Ovary (tissue), 9 donors: ENCODE results near the gene MAL. TPM values are rescaled to one million over a fixed set of nuclear protein-coding genes. Genes with fewer than 3 reads are reported as not detected.

Source experiments
- DNase-seq, 5 donors: peaks; one replicate each; pipeline ENCODE4 v3.0.0-alpha.2; 2019 to 2020
- H3K27ac ChIP-seq, 2 donors: fragments of 200-600 bp; one replicate each; pipeline versions ENCODE4 v1.5.1 to v1.8.0; 2019 to 2022
- H3K27me3 ChIP-seq: fragments of 200-600 bp; one replicate; pipeline ENCODE4 v1.8.0; 2022
- H3K36me3 ChIP-seq: fragments of 200-600 bp; sonication (generic); one replicate; pipeline ENCODE4 v1.5.1; 2019
- H3K4me1 ChIP-seq: one replicate; pipeline ENCODE4 v1.8.1; 2013; ENCODE audit warnings: mild to moderate bottlenecking, moderate library complexity; ENCODE audit not compliant: insufficient read depth
- H3K4me3 ChIP-seq: fragments of 200-600 bp; sonication (generic); one replicate; pipeline ENCODE4 v1.5.1; 2017
- H3K9me3 ChIP-seq, 2 donors: fragments of 200-600 bp in 1 of 2; sonication (generic) in 1 of 2; one replicate each; pipeline versions ENCODE4 v1.5.1 to v1.8.1; 2013 to 2019; ENCODE audit warnings: mild to moderate bottlenecking in 1 of 2, moderate library complexity in 1 of 2
- EP300 ChIP-seq: sonication (generic); formaldehyde crosslinking; IDR thresholded peaks from one replicate; pipeline ENCODE4 v1.6.1; 2017; ENCODE audit warnings: antibody characterized with exemption
- POLR2A ChIP-seq: fragments of 450-650 bp; IDR thresholded peaks from one replicate; pipeline ENCODE4 v1.6.1; 2017; ENCODE audit warnings: antibody characterized with exemption, mild to moderate bottlenecking, moderate library complexity
- WGBS, 3 donors: extraction: QIAGEN DNeasy Blood & Tissue Kit in 1 of 3; methylation state at CpG; one replicate each; pipeline versions ENCODE4 v1.1.5 to v1.1.7; 2013 to 2017; 5-methylcytosine and 5-hydroxymethylcytosine counted together
- intact Hi-C, 4 donors: fragments of 100-400 bp; cut with DNase I; formaldehyde crosslinking; loops; one replicate each; pipeline versions ENCODE4 v1.11.0 to v1.15.1; 2022 to 2023
- polyA plus RNA-seq, 2 donors: library from polyadenylated mRNA; stranded (reverse); fragments of 200-250 nt in 1 of 2; fragments of 350-450 nt in 1 of 2; fragmentation: Illumina TruSeq in 1 of 2; extraction: RNeasy Lipid Tissue Mini Kit (QIAGEN cat#74804) in 1 of 2; gene quantifications; one replicate each; pipeline ENCODE4 v1.2.3, GENCODE V29; 2013 to 2014
- total RNA-seq, 7 donors: library from RNA; depleted of rRNA in 2 of 7; stranded (reverse); fragments of >200 nt in 2 of 7; fragmentation: NEBNext Ultra II Directional in 3 of 7; extraction: Animal tissue kit (Norgen Biotek cat#: 25700) in 3 of 7; gene quantifications; one replicate each; pipeline versions ENCODE4 v1.1.0 to v1.2.4, GENCODE V29; 2016 to 2023
- TF ChIP-seq, protein P1 (sequence below), 3 donors: fragments of 450-650 bp in 2 of 3; fragments of 200-600 bp in 1 of 3; IDR thresholded peaks; one replicate each; pipeline versions ENCODE4 v1.5.1 to v1.8.0; 2016 to 2022; ENCODE audit warnings: antibody characterized with exemption in 3 of 3, mild to moderate bottlenecking in 1 of 3
- donor health status: DM: no; HTN: no; CAD: no; lungs with moderate emphysema.
- donor health status: DM: no; HTN: no; CAD: no.
- donor health status: Bipolar disorder and iron deficiency.
- donor health status: DM: yes; HTN: yes; CAD: no.
- donor health status: DM: no; HTN: no; CAD: no.
- donor health status: DM: yes; HTN: yes; CAD: no.

MAL gene
- total and polyA plus RNA-seq, 9 donors: 0.45 to 4.7 (median 1.6) TPM; not detected in 2

DNA sequence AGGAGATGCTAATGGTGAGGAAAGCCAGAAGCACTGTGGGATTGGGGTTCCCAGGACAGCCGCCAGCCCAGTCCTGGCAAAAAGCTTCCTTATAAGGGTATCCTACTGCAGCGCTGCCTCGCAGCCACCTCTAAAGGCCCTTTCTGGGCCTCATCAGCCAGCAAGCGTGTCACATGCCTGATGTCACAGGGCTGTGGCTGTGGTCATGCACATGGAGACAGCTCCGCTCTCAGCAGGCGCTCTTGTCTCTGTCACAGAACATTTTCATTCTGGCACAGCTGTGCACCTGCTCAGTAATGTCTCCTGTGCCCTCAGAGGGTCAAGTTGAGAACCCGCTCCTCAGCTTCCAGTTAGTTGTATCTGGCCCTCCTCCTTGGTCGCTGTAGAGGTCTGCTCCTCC lies 17.7 kb upstream of the MAL start:
- intact Hi-C loops: no loop called here
- 86 to 90% (median 89%) methylated on average over 8 of the region's 8 CpGs for WGBS, 3 donors
- Histone ChIP-seq H3K27ac (no peak overlapping the region), H3K27me3 (no peaks in the 10 kb centered on the region), H3K4me3 (no peak overlapping the region), H3K36me3 (no peaks in the 10 kb centered on the region), H3K4me1 (no peaks in the 10 kb centered on the region), H3K9me3 (no peaks in the 10 kb centered on the region)
- no peak for DNase-seq
- TF ChIP-seq POLR2A (no peak), EP300 (no peak)
- TF ChIP-seq, protein P1, sequence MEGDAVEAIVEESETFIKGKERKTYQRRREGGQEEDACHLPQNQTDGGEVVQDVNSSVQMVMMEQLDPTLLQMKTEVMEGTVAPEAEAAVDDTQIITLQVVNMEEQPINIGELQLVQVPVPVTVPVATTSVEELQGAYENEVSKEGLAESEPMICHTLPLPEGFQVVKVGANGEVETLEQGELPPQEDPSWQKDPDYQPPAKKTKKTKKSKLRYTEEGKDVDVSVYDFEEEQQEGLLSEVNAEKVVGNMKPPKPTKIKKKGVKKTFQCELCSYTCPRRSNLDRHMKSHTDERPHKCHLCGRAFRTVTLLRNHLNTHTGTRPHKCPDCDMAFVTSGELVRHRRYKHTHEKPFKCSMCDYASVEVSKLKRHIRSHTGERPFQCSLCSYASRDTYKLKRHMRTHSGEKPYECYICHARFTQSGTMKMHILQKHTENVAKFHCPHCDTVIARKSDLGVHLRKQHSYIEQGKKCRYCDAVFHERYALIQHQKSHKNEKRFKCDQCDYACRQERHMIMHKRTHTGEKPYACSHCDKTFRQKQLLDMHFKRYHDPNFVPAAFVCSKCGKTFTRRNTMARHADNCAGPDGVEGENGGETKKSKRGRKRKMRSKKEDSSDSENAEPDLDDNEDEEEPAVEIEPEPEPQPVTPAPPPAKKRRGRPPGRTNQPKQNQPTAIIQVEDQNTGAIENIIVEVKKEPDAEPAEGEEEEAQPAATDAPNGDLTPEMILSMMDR (IDR thresholded peaks at IDR 0.05): no peak

DNA sequence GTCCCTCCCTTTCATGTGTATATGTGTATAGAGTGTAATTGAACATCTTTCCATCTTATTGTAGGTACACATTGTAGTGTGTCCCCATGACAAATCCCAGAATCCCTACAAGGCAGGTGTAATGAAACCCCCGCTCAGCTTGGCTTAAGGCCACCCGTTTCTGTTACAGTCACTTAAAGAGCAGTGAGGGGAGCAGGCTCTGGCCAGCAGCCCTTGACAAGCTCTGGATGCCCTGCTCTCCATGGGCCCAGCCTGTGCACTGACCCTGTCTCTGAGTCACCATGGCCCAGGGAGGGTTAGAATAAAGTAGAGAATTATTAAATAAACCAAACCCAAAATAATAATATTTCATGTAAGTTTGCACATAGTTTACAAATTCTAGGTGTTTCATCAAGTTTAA lies 17.2 kb upstream of the MAL start:
- WGBS, 3 donors: 55 to 62% (median 60%) methylated on average over 2 of the region's 2 CpGs
- Histone ChIP-seq H3K27ac (no peak overlapping the region), H3K9me3 (no peaks in the 10 kb centered on the region), H3K36me3 (no peaks in the 10 kb centered on the region), H3K4me3 (no peak overlapping the region), H3K4me1 (no peaks in the 10 kb centered on the region), H3K27me3 (no peaks in the 10 kb centered on the region)
- no peak for TF ChIP-seq POLR2A
- no peak for TF ChIP-seq EP300
- TF ChIP-seq, protein P1 (IDR thresholded peaks at IDR 0.05): no peak
- intact Hi-C loops: no loop called here
- no peak for DNase-seq

DNA sequence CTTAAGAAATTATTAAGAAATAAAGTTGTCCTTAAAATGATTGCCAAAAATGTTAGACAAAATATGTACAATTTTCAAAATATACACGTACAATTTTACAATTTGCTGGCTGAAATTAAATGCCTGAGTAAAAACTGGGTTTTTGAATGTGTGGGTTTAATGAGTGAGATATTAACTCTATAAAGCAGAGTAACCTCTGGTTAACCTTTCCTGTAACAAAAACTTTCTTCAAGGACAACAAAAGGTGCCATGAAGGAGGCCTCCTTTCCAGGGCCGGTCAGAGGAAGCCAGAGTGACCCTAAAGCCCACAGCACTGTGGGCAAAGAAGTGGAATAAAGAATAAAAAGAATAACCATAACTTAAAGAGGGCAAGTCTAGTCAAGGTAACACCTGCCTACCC lies 16.5 kb upstream of the MAL start:
- intact Hi-C loops: no loop called here
- H3K27ac ChIP-seq: no peak overlapping the region
- H3K36me3 ChIP-seq: no peaks in the 10 kb centered on the region
- WGBS, 3 donors: 10 to 33% (median 17%) methylated on average over 2 of the region's 2 CpGs
- H3K4me3 ChIP-seq: no peak overlapping the region
- no peak for TF ChIP-seq POLR2A
- TF ChIP-seq, protein P1 (IDR thresholded peaks at IDR 0.05): no peak
- TF ChIP-seq EP300: no peak
- DNase-seq: no peak
- no peaks in the 10 kb centered on the region for H3K27me3 ChIP-seq
- H3K4me1 ChIP-seq: no peaks in the 10 kb centered on the region
- no peaks in the 10 kb centered on the region for H3K9me3 ChIP-seq

DNA sequence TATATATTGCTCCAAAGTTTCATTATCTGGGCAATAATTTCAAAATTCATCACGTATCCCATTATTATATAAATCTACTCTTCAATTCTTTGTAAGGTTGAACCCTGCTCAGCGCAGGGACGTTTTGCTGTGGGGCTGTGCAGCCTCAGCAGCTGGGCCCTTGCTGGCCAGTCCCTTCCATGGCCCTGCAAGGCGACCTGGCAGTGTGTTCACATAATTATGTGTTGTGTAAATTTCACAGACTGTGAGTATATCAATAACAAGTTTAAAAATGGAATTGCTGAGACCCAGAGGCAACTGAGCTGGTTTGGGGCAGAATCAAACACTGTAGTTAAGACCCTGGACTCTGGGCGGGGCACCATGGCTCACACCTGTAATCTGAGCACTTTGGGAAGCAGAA lies 16.1 kb upstream of the MAL start:
- Histone ChIP-seq H3K4me3 (no peak overlapping the region), H3K27ac (no peak overlapping the region), H3K27me3 (no peaks in the 10 kb centered on the region), H3K36me3 (no peaks in the 10 kb centered on the region), H3K4me1 (no peaks in the 10 kb centered on the region), H3K9me3 (no peaks in the 10 kb centered on the region)
- intact Hi-C loops: no loop called here
- TF ChIP-seq EP300 (no peak), POLR2A (no peak)
- TF ChIP-seq, protein P1 (IDR thresholded peaks at IDR 0.05): no peak
- WGBS, 3 donors: 63 to 75% (median 70%) methylated on average over 5 of the region's 5 CpGs
- no peak for DNase-seq

DNA sequence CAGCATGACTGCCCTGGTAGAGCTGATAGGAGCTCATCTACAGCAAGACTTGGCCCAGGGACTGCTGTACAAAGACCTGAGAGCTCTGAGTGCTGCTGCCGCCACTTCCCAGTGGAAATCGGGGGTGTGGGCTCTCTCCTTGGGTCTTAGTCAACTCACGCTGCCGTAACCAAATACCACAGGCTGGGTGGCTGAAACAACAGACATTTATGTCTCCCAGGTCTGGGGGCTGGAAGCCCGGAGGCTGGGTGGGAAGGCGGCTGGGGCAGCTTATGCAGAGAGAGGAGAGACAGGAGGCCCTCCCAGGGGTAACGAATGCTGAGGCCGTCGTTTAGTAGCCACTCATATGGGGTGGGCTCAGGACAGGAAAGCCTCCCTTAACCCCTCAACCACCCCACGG lies 15.4 kb upstream of the MAL start:
- TF ChIP-seq POLR2A (no peak), EP300 (no peak)
- TF ChIP-seq, protein P1 (IDR thresholded peaks at IDR 0.05): no peak
- no peaks in the 10 kb centered on the region for H3K4me1 ChIP-seq
- H3K9me3 ChIP-seq: no peaks in the 10 kb centered on the region
- intact Hi-C loops: no loop called here
- no peak overlapping the region for H3K4me3 ChIP-seq
- H3K27me3 ChIP-seq: no peaks in the 10 kb centered on the region
- 60 to 61% (median 60%) methylated on average over 10 of the region's 10 CpGs for WGBS, 3 donors
- H3K27ac ChIP-seq: no peak overlapping the region
- no peak for DNase-seq
- H3K36me3 ChIP-seq: no peaks in the 10 kb centered on the region
